ENCODE data around the gene GPR158. TPM values are rescaled to one million over a fixed set of nuclear protein-coding genes. Genes with fewer than 3 reads are reported as not detected.

The GPR158 gene
- total RNA-seq, 1 experiment from 2014 or later, result 2.9 TPM

- no peak for TF ChIP-seq REST (IDR thresholded peaks at IDR 0.05; ENCODE audit: low read depth)
- no peak for TF ChIP-seq FOSL1 (IDR thresholded peaks at IDR 0.05; ENCODE audit: low read depth)
- no peak for TF ChIP-seq TCF7L2 (IDR thresholded peaks at IDR 0.05; ENCODE audit: borderline replicate concordance, extremely low read depth, insufficient read depth, insufficient read length)
- no peak for TF ChIP-seq YY1 (IDR thresholded peaks at IDR 0.05; ENCODE audit: extremely low read depth, insufficient replicate concordance, low read depth, low read length)
- TF ChIP-seq ZFX (IDR thresholded peaks at IDR 0.05), result no peak
- TF ChIP-seq ZNF274 (IDR thresholded peaks at IDR 0.05; ENCODE audit: low read depth, low read length), result no peak
- TF ChIP-seq ZBTB33 (IDR thresholded peaks at IDR 0.05; ENCODE audit: extremely low read depth, insufficient replicate concordance, low read length), result no peak
These were observed 329.5 kb downstream of the GPR158 start (continued) for GRCh38 chr10:25504306-25504705.

GRCh38 chr10:25504838-25505237 lies 330.0 kb downstream of the GPR158 start:
- TF ChIP-seq ELF1 (IDR thresholded peaks at IDR 0.05; ENCODE audit: borderline replicate concordance, low read depth) (no peak), RAD21 (IDR thresholded peaks at IDR 0.05; ENCODE audit: low read depth) (no peak), POLR2AphosphoS5 (IDR thresholded peaks at IDR 0.05; ENCODE audit: low read depth, low read length) (no peak), EZH2 (IDR thresholded peaks at IDR 0.05) (no peak), YY1 (IDR thresholded peaks at IDR 0.05; ENCODE audit: extremely low read depth, insufficient replicate concordance, low read depth, low read length) (no peak), EGR1 (IDR thresholded peaks at IDR 0.05; ENCODE audit: low read depth) (no peak), TCF7L2 (IDR thresholded peaks at IDR 0.05; ENCODE audit: borderline replicate concordance, extremely low read depth, insufficient read depth, insufficient read length) (no peak), ZBTB33 (IDR thresholded peaks at IDR 0.05; ENCODE audit: extremely low read depth, insufficient replicate concordance, low read length) (no peak), MAX (IDR thresholded peaks at IDR 0.05) (no peak)
- no peaks in the 10 kb centered on the region for H3K9me3 ChIP-seq (ENCODE audit: control insufficient read depth in 1 of 2, insufficient read depth in 1 of 2, low read depth in 1 of 2, low read length in 2 of 2)
- no peak overlapping the region for H3K27ac ChIP-seq (ENCODE audit: low read depth, low read length)
- BruUV-seq (replicated peaks), result no TSS peak
- no peaks in the 10 kb centered on the region for H3K36me3 ChIP-seq (ENCODE audit: control insufficient read depth in 1 of 2, insufficient read depth in 2 of 2, low read length in 2 of 2)
- no peak overlapping the region for H3K9ac ChIP-seq (ENCODE audit: low read length)
- ChIA-PET CTCF (no interaction called here), POLR2A (no interaction called here), RAD21 (ENCODE audit: low non-redundant PET in 1 of 2, low total read pairs in 2 of 2, uncharacterized antibody in 2 of 2, unreplicated experiment in 2 of 2) (no interaction called here)
- no peak for ATAC-seq
- no peaks in the 10 kb centered on the region for H3K9me2 ChIP-seq (ENCODE audit: insufficient read depth)
- H3K4me3 ChIP-seq (replicated peaks in 1 of 2; ENCODE audit: low read depth in 1 of 2, low read length in 2 of 2), result no peak overlapping the region
- intact Hi-C loops (cut with micrococcal nuclease), result no loop called here
- H2AFZ ChIP-seq (ENCODE audit: low read depth, low read length, poor library complexity, severe bottlenecking), result no peak overlapping the region
- no peaks in the 10 kb centered on the region for H3K27me3 ChIP-seq (ENCODE audit: insufficient read depth, low read length)
- H3K4me1 ChIP-seq (ENCODE audit: control insufficient read depth in 1 of 2, insufficient read depth in 2 of 2, low read length in 2 of 2), result no peaks in the 10 kb centered on the region
- H3K79me2 ChIP-seq (ENCODE audit: insufficient read depth, low read length), result no peaks in the 10 kb centered on the region
- no peaks in the 10 kb centered on the region for H4K20me1 ChIP-seq (ENCODE audit: insufficient read depth)
- no peak overlapping the region for H3K4me2 ChIP-seq (ENCODE audit: low read length)
- DNase-seq (ENCODE audit: low read depth, low spot score), result no peak
